HepG2 (cell line): ENCODE results near the gene NPB. TPM values are rescaled to one million over a fixed set of nuclear protein-coding genes. Genes with fewer than 3 reads are reported as not detected.

Source experiments
- CENPBD1 ChIP-seq: sonication (generic); formaldehyde crosslinking; IDR thresholded peaks from 2 replicates; pipeline ENCODE4 v1.8.0; 2022; ENCODE audit warnings: missing genetic modification reagents, low read depth, mild to moderate bottlenecking, borderline replicate concordance
- CTCF ChIP-seq: sonication (generic); formaldehyde crosslinking; IDR thresholded peaks from 2 replicates; pipeline ENCODE4 v1.5.0; 2020; ENCODE audit warnings: mild to moderate bottlenecking, missing genetic modification reagents, moderate library complexity
- FOXP1 ChIP-seq, 2 experiments: fragments of 450-650 bp in 1 of 2; IDR thresholded peaks; 2 replicates each; pipeline ENCODE4 v1.6.1; 2017 to 2018; ENCODE audit warnings: antibody characterized with exemption in 1 of 2
- GTF3A ChIP-seq: sonication (generic); formaldehyde crosslinking; conservative IDR thresholded peaks from 2 replicates; pipeline ENCODE4 v1.4.0; 2020; ENCODE audit warnings: mild to moderate bottlenecking, missing genetic modification reagents
- HMG20B ChIP-seq: conservative IDR thresholded peaks from 2 replicates; pipeline ENCODE4 v1.6.1; 2016; ENCODE audit warnings: missing genetic modification reagents, missing compliant biosample characterization
- JUNB ChIP-seq: sonication (generic); formaldehyde crosslinking; IDR thresholded peaks from 2 replicates; pipeline ENCODE4 v1.8.0; 2022; ENCODE audit warnings: missing genetic modification reagents, mild to moderate bottlenecking, borderline replicate concordance
- RBM22 ChIP-seq: fragments of 200-400 bp; formaldehyde crosslinking; optimal IDR thresholded peaks from 2 replicates; pipeline ENCODE3; 2017; ENCODE audit warnings: mild to moderate bottlenecking, low read length, moderate library complexity
- RELA ChIP-seq: sonication (generic); formaldehyde crosslinking; IDR thresholded peaks from 2 replicates; pipeline ENCODE4 v1.4.0; 2020; ENCODE audit warnings: missing genetic modification reagents
- SP5 ChIP-seq: IDR thresholded peaks from 2 replicates; pipeline ENCODE4 v1.6.1; 2016; ENCODE audit warnings: low read depth, borderline replicate concordance
- ZFP1 ChIP-seq: IDR thresholded peaks from 2 replicates; pipeline ENCODE4 v1.6.1; 2016
- ZNF235 ChIP-seq: sonication (generic); formaldehyde crosslinking; IDR thresholded peaks from 2 replicates; pipeline ENCODE4 v1.8.1; 2023; ENCODE audit warnings: mild to moderate bottlenecking, missing genetic modification reagents, borderline replicate concordance
- ZNF280D ChIP-seq: sonication (generic); formaldehyde crosslinking; IDR thresholded peaks from 2 replicates; pipeline ENCODE4 v1.5.1; 2020; ENCODE audit warnings: mild to moderate bottlenecking, missing genetic modification reagents
- ZNF441 ChIP-seq: sonication (generic); formaldehyde crosslinking; IDR thresholded peaks from 2 replicates; pipeline ENCODE4 v1.7.0; 2021; ENCODE audit warnings: missing genetic modification reagents, borderline replicate concordance
- ZNF878 ChIP-seq: sonication (generic); formaldehyde crosslinking; IDR thresholded peaks from 2 replicates; pipeline ENCODE4 v1.8.1; 2023; ENCODE audit warnings: mild to moderate bottlenecking, missing genetic modification reagents, moderate library complexity
- polyA plus RNA-seq, 8 experiments: library from polyadenylated mRNA; depleted of rRNA in 3 of 8; stranded (reverse) in 7 of 8; unstranded in 1 of 8; fragments of >200 nt; fragmentation: Illumina TruSeq in 4 of 8; extraction: Trizol in 4 of 8; gene quantifications; 2 replicates each; pipeline versions ENCODE4 v1.2.1 to v1.2.3, GENCODE V29; 2011 to 2016; ENCODE audit warnings: low read depth in 4 of 8, missing spikeins in 1 of 8, mixed read lengths in 1 of 8; ENCODE audit not compliant: insufficient read depth in 1 of 8
- total RNA-seq, 5 experiments: library from RNA; depleted of rRNA; stranded (reverse); fragments of >200 nt; fragmentation: Illumina TruSeq; extraction: Trizol; gene quantifications; 2 replicates each; pipeline ENCODE4 v1.2.3, GENCODE V29; 2016; ENCODE audit warnings: low read depth in 1 of 5
- TF ChIP-seq, protein P1 (sequence below): IDR thresholded peaks from 2 replicates; pipeline ENCODE4 v1.6.1; 2016; ENCODE audit warnings: control low read depth
- TF ChIP-seq, protein P2 (sequence below): IDR thresholded peaks from 2 replicates; pipeline ENCODE4 v1.6.1; 2016; ENCODE audit warnings: low read depth, missing genetic modification reagents, missing compliant biosample characterization

The NPB gene
- total and polyA plus RNA-seq, 2 of the 13 experiments (the other 11 are each of a cell fraction or from before 2014, with no cell fraction given): 0.11 to 0.93 TPM

DNA sequence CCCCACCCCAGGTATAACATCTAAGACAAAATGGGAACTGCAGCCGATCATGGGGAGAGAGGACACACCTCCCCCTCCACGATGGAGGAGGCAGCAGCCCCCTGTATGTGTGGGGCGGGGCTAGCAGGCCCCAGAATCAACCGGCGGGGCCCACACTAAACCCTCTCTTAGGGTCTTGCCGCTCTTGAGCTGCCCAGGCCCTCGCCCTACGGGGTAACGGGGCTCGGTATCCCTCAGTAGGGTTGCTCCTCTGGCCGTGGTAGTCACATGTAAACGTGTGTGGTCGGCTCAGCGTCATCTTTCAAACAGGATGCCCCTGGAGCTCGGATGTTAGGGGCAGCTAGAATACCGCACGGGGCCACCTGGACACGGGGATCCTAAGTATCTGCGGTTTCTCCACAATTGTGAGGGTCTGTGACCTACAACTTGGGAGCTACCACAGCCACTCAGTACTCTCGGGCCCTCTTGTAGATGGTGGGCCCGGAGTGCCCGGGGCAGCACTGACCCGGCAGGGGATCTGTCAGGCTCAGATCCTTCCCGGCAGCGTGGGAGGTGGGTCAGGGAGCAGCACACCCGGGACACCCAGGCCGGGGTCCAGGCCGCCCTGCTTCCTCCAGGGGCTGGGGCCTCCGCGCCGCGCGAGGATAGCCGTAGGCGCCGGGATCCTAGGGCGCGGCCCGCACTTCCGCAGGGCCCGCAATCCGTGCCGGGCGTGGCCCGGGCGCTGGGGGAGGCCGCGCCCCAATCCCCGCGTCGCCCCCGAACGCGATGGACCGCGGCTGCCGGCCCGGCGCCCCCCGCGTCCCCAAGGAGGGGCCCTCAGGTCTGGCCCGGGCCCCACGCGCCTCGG lies 31.7 kb upstream of the NPB start (continued):
- no peak for TF ChIP-seq CENPBD1 (CRISPR knock-in tag)
- 0 out of 2 replicates have a peak, but pooled peaks have one; percentile 29 for TF ChIP-seq GTF3A (CRISPR knock-in tag)
- 0 out of 2 replicates have a peak, but pooled peaks have one; percentile 11 for TF ChIP-seq SP5
- TF ChIP-seq HMG20B (CRISPR knock-in tag): no peak
- TF ChIP-seq ZNF441 (CRISPR knock-in tag): no peak
- TF ChIP-seq JUNB (CRISPR knock-in tag): no peak
- no peak for TF ChIP-seq ZFP1 (CRISPR knock-in tag)
- TF ChIP-seq, protein P1, sequence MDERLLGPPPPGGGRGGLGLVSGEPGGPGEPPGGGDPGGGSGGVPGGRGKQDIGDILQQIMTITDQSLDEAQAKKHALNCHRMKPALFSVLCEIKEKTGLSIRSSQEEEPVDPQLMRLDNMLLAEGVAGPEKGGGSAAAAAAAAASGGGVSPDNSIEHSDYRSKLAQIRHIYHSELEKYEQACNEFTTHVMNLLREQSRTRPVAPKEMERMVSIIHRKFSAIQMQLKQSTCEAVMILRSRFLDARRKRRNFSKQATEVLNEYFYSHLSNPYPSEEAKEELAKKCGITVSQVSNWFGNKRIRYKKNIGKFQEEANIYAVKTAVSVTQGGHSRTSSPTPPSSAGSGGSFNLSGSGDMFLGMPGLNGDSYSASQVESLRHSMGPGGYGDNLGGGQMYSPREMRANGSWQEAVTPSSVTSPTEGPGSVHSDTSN (CRISPR knock-in tag): no peak
- no peak for TF ChIP-seq RELA (CRISPR knock-in tag)
- TF ChIP-seq FOXP1 (IDR thresholded peaks at IDR 0.05): no peak
- TF ChIP-seq FOXP1 (CRISPR knock-in tag; IDR thresholded peaks at IDR 0.05): no peak
- no peak for TF ChIP-seq ZNF280D
- no peak for TF ChIP-seq ZNF235
- peak; percentile 69 for TF ChIP-seq RBM22
- no peak for TF ChIP-seq ZNF878 (CRISPR knock-in tag)
- no peak for TF ChIP-seq CTCF
- TF ChIP-seq, protein P2, sequence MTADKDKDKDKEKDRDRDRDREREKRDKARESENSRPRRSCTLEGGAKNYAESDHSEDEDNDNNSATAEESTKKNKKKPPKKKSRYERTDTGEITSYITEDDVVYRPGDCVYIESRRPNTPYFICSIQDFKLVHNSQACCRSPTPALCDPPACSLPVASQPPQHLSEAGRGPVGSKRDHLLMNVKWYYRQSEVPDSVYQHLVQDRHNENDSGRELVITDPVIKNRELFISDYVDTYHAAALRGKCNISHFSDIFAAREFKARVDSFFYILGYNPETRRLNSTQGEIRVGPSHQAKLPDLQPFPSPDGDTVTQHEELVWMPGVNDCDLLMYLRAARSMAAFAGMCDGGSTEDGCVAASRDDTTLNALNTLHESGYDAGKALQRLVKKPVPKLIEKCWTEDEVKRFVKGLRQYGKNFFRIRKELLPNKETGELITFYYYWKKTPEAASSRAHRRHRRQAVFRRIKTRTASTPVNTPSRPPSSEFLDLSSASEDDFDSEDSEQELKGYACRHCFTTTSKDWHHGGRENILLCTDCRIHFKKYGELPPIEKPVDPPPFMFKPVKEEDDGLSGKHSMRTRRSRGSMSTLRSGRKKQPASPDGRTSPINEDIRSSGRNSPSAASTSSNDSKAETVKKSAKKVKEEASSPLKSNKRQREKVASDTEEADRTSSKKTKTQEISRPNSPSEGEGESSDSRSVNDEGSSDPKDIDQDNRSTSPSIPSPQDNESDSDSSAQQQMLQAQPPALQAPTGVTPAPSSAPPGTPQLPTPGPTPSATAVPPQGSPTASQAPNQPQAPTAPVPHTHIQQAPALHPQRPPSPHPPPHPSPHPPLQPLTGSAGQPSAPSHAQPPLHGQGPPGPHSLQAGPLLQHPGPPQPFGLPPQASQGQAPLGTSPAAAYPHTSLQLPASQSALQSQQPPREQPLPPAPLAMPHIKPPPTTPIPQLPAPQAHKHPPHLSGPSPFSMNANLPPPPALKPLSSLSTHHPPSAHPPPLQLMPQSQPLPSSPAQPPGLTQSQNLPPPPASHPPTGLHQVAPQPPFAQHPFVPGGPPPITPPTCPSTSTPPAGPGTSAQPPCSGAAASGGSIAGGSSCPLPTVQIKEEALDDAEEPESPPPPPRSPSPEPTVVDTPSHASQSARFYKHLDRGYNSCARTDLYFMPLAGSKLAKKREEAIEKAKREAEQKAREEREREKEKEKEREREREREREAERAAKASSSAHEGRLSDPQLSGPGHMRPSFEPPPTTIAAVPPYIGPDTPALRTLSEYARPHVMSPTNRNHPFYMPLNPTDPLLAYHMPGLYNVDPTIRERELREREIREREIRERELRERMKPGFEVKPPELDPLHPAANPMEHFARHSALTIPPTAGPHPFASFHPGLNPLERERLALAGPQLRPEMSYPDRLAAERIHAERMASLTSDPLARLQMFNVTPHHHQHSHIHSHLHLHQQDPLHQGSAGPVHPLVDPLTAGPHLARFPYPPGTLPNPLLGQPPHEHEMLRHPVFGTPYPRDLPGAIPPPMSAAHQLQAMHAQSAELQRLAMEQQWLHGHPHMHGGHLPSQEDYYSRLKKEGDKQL (CRISPR knock-in tag): no peak
